Subcutaneous adipose tissue (tissue), 4 donors: ENCODE results near the gene EDA2R. TPM values are rescaled to one million over a fixed set of nuclear protein-coding genes. Genes with fewer than 3 reads are reported as not detected.

Experiments
- total RNA-seq, 4 donors: library from RNA; depleted of rRNA; stranded (reverse); fragments of >200 nt; gene quantifications; one replicate each; pipeline ENCODE4 v1.1.0, GENCODE V29; 2016
- TF ChIP-seq, protein P1 (sequence below): fragments of 450-650 bp; IDR thresholded peaks from one replicate; pipeline ENCODE4 v1.5.1; 2016; ENCODE audit warnings: low read depth, mild to moderate bottlenecking, control low read depth, antibody characterized with exemption, moderate library complexity

EDA2R gene
- total RNA-seq, 4 donors from 2014 or later = 1.1 to 2.5 (median 1.3) TPM

DNA sequence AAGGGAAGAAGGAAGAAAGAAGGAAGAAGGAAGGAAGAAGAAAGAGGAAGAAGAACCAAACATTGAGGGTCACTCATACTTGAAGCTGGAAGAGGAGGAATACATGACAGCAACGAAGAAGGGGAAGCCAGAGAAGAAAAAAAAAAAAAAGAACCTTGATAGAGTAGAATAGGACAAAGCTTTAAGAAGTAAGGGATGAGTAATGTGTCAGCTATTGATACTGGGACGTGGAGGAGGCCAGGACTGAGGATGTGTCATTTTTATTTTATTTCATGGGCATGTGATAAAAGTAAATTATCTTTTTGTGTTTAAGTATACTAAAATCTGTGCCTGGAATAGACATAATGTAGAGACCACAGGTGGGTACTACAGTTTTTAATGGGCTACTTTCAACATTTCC lies 6.4 kb downstream of the EDA2R start:
- TF ChIP-seq, protein P1, sequence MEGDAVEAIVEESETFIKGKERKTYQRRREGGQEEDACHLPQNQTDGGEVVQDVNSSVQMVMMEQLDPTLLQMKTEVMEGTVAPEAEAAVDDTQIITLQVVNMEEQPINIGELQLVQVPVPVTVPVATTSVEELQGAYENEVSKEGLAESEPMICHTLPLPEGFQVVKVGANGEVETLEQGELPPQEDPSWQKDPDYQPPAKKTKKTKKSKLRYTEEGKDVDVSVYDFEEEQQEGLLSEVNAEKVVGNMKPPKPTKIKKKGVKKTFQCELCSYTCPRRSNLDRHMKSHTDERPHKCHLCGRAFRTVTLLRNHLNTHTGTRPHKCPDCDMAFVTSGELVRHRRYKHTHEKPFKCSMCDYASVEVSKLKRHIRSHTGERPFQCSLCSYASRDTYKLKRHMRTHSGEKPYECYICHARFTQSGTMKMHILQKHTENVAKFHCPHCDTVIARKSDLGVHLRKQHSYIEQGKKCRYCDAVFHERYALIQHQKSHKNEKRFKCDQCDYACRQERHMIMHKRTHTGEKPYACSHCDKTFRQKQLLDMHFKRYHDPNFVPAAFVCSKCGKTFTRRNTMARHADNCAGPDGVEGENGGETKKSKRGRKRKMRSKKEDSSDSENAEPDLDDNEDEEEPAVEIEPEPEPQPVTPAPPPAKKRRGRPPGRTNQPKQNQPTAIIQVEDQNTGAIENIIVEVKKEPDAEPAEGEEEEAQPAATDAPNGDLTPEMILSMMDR = no peak

DNA sequence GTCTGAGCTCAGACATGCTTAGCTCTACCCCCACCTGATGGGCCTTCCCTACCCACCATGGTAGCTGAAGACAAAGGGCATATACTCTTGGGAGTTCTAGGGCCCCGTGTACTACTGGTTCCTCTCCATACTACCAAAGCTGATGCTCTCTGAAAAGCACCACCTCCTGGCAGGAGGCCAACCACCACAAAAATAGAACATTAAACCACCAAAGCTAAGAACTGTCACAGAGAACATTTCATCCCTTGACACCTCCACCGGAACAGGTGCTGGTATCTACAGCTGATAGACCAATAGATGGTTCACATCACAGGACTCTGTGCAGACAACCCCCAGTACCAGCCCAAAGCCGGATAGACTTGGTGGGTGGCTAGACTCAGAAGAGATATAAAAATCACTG lies 13.4 kb downstream of the EDA2R start:
- TF ChIP-seq, protein P1 = no peak

DNA sequence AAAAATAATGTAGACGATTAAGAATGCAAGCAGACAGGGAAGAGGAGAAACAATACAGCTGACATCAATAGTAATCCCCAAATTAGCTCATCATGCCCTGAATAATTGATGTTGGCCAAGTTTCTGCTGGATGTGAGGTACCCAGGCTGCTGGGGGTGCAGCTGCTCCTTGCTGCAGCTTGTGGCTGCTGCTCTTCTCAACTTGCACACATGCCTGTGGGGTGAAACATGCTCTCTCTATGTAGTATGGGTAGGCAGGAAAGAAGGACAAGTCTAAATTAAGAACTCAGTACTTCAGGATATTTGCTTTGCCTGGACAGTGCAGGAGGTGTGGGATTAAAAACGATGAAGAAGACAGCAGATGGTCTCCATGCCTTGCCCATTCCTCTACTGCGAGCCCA lies 16.7 kb downstream of the EDA2R start:
- TF ChIP-seq, protein P1 = no peak

DNA sequence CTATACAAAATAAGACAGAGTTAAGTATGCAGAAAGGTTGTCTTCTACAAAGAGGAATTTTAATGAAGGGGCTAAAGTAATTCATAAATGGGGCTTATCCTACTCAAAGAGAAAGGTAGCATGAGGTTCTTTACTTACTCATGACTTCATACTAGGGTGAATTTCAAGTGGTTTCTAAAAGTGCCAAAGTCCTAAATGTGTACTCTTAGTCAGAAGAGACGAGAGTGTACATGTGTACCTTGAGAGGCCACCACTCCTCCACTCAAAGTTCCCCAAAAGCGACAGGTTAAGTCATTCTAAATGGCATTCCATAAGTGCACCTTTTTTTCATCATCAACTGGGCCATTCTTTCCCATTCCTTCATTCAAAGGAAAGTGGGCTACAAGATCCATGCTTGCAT lies 21.9 kb downstream of the EDA2R start:
- TF ChIP-seq, protein P1 = no peak

DNA sequence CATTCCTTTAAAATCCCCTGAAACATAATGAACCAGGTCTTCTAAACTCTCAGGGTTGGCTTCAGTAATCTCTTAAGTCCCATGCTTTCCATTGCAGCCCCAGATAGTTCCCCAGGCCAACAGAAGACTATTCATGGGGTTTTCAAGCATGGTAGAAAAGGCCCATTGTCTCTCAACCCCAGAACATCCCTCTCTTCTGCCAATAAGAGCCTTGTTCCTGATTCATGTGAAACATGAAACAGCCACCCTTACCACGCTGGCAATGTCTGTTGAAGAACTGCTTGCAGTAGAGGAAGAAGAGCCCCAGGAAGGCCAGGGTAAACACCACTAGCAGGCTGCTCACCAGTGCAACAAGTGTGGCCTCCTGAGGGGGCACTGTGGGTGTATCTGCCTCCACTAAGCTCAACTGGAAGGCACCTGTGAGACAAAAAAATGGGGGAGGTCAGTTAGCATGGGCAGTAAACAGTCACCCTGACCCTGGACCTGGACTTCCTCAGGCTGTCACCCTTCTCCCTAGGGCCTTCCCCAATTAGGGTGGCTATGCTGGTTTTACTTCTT lies 36.4 kb downstream of the EDA2R start:
- TF ChIP-seq, protein P1 = no peak

DNA sequence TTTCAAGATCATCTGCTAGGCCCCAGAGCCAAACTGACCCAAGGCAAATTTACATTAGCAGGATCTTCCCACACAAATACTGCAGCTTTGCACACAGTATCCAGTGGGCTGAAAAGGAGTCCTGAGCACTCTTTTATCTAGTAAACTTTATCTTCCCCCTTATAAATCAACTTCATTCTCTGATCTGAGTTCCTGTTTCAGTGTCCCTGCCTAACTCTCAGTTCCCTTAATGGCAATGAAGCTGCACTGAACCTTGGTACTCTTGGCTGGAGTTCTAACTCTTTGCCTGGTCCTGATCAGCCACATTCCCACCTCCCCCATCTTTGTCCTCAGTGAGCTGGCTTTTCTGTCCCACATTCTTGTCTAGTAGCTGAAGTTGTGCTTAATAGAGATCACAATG lies 37.4 kb downstream of the EDA2R start:
- TF ChIP-seq, protein P1 = no peak

DNA sequence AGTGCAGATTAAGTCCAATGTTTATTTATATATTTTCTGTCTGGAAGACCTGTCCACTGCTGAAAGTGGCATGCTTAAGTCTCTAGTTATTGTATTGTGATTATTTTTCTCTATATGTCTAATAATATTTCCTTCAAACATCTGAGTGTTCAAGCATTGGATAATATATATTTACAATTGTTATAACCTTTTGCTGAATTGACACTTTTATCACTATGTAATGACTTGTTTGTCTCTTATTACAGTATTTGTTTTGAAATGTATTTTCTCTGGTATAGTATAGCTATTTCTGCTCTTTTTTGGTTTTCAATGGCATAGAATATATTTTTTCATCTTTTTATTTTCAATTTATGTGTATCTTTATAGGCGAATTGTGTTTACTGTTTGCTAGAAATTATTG lies 59.7 kb downstream of the EDA2R start:
- TF ChIP-seq, protein P1 = no peak
